HG02885 (cell line): ENCODE data around the gene EDAR.

Source experiments
- ATAC-seq: cut with Tn5 transposase; IDR thresholded peaks from one replicate; pipeline ENCODE4 v1.9.1; 2021; ENCODE audit warnings: mild to moderate bottlenecking; ENCODE audit not compliant: unreplicated experiment, poor library complexity

EDAR gene

DNA sequence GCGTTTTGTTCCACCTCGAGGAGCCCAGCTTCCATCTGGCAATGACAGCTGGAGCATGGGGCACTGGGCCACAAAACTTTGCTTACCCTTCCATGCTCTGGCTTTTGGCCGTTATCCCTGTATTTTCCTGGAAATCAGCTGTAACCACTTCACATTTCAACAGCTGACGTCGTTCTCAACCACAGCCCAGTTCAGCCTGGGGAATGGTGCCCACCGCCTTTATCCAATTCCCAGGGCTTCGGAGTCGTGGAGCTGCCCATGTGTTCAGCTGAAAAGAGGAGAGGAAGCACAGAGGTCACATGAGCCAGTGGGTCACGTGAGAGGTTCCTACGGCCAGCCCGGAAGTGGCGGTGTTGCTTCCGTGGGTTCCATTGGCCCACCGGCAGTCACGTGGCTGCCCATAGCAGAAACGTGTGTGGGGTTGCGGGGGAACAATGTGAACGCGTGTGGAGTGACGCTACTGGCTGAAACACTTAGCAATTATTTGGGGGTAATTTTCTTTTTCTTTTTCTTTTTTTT is 16.7 kb upstream of the EDAR start:
- no peak for ATAC-seq

DNA sequence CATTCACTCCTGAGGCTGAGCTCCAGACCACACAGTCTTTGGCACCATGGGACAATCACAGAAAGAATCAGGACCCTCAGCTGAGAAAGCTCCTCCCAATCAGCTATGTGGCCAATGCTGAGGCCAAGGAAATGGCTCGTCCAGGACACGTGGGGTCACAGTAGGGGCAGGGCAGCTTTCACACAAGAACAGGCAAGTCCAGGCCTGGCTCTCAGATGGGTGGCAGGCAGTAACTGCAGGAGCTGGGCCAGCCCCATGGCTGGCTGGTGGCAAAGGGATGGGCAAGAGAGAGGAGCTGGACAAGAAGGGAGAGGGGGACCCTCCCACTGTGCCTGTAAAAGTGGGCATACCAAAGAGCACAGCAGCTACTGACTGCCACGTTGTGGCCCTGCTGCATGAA is 12.2 kb upstream of the EDAR start:
- ATAC-seq, result no peak

DNA sequence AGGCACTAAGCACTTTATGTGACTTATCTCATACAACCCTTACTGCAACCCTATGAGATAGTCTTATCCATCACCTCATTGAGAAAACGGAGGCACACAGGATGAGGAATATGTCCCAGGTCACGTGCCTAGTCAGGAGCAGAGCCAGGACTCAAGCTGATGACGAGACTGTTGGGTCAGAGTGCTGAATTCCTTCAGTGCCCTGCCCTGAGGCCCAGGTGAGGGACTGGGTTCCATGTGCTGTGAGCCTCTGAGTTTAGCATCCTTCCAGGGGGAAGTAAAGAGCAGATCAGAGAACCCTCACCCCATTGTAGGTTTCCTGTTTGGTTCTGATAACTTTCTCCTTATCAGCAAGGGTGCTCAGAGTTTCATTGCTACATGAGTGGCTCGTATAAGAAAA is 11.7 kb upstream of the EDAR start:
- no peak for ATAC-seq

DNA sequence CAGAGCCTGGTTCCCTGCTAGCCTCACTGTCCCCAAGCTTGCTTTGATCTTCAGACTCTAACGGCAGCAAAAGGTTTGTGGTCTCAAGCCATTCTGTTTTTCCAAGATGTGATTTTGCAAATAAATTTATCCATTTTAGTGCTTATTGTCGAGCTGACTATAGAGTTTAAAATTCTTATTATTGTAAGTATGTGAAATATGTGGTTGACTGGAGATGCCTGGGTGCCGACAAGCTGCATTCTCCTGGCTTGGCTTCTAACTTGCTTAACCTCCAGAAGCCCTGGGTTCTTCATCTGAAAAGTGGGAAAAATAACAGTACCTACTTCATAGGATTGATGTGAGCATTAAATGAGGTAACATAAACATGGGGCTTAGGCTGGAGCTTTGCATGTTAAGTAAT is 9.9 kb upstream of the EDAR start:
- ATAC-seq, result no peak

DNA sequence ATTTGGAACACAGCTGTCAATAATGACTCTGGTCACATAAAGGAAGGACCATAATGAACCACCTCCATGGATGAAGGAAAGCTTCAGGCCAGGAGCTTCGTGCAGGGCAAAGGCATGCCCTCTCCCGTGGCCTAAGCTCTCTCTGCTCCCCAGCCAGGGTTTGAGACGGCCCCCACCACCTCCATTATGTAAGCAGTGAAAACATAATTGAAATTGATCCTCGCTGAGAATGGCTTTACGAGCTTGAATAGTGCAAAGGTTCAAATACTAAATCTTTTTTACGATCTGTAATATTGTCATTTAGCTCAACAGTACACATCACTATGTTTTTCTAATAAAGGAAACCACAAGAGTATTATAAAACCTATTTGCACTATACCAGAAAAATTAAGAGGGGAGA is 5.2 kb upstream of the EDAR start:
- no peak for ATAC-seq

DNA sequence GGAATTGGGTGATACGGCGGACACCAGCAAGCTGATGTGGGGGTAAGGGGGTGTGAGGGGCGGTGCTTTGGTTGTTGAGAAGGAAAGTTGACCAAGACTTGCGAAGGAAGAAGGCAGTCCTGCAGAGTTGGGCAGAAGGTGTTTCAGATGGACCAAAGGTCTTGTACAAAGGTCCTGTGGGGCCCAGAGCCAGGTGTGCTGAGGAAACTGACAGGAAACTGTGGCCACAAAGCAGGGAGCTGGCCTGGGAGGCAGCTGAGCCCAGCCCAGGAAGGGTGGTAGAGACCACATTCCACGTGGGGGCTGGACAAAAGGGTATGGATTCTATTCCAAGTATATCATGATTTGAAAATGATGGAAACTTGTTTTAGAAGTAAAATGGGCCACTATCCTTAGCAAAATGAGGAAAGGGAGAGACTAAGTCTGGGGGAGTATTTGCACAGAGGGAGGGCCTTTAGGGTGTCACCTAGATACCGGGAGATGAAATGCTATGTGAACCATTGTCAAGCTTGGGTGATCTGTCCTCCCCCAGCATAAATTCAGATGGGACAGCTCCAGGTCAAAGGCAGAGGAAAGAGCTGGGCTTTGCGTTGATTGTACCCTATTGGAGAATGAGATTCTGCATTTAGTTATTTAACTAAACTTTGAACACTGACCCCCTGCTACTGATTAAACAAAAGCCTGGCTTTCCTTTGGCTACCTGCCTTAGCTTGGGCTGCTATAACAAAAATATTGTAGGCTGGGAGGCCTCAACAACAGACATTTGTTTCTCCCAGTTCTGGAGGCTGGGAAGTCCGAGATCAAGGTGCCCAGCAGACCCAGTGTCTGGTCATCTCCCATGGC is 4.3 kb upstream of the EDAR start:
- ATAC-seq, result no peak

DNA sequence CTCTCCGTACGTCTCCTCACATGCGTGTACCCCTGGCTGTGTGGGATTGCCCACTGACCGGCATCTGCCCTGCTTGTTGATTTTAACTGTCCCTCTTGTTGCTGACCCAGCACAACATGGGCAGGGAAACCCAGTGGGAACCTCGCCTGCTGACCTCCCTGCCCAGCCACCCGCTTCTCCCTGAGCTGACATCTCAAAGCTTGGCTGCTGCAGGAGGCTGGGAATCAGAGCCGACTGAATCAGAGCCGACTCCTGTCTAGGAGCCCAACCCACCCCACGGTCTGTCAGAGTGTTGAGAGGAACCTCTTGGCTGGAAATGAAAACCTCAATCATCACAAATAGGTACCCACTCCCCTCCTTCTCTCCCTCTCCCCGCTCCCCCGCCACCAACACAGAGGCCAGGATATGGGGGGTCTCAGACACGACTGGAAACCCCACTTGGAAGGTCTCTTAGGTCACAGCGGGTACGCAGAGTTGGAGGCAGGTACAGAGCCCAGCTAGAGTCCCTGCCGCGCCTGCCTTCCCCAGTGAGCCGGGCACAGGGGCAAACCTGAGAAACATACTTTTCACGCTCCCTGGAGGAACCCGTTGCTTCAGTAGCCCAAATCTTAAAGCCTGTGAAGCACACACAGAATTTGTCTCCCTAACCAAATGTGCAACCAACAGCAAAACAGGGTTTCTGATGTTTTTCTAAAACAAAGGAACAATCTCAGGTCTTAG is 784 bp downstream of the EDAR start:
- ATAC-seq, result no peak

DNA sequence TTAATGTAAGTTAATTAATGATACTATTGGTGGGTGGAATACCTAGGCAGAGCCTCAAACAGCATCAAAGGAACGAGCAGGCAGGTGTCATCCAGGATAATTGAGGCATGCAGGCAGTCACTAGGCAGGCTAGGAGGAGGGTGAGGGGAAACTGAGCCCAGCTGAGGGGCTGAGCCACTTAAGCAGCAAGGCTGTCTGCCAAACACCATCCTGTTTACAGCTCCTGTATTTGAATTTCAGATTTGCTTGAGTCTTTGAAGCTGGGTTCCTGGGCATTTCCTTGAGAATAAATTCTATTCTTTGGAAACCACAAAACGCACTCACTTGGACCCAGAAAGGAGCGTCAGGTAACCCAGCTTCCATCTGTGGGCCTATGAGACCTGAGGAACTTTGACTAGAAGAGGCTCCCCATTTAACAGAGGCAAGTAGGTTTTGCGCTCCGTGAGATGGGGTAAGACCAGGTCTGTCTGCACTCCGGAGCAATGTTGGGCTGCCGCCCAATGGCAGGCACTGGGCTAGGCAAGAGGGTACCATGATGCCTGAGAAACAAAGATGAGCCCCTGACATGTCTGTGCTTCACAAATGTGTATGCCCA is 2.0 kb downstream of the EDAR start:
- no peak for ATAC-seq

DNA sequence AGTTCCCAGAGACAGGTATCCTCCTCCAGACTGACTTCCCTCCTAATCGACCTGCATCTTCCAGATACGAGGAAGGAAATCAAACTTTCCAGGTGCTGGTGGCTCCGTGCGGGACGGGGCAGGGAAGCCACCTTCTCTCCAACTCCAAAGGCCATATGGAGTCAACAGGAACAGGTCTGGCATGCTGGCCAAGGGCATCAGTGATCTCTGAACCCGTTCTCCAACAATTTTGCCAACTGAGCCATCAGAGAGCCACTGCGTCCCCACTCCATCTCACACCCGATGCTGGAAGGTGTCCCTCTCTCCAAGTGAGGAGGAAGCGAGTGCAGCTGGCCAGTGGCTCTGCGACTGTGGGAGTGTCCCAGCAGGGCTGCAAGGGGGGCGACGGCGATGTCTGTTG is 5.4 kb downstream of the EDAR start:
- ATAC-seq, result no peak

DNA sequence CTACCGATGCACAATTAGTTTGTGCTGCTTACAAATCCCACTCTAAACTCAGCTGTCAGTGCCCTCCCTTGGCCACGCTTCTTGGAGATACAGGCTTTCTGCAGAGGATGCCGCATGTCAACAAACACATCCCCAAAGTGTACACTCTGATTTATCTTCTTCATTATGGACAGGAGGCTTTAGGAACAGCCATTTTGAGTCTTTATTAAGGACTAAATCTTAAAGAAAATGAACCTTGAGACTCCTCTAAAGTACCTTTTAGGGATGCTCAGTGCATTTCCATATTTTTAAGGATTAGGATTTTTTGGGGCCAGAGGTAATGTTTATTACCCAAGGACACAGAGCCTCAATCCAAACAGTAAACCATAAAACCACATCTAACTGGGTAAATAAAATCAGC is 6.0 kb downstream of the EDAR start:
- no peak for ATAC-seq

DNA sequence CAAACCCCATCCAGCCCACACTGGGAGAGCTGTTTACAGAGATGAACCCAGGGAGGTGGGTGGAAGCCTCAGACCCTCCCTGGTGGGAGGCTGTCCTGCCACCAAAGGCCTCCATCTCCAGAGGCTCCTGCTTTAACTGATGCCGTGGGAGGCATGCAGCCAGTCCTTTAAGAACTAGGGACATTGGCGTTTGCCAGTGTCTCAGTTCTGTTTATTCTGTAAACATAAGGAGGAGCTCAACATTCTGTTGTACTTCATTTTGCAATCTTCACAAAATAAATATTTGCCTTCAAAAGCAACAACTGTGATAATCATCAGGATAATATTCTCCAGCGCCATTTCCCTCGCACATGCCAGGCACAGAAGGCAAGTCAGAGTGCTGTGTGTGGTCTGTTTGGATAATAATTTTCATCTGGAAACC is 6.8 kb downstream of the EDAR start:
- no peak for ATAC-seq

DNA sequence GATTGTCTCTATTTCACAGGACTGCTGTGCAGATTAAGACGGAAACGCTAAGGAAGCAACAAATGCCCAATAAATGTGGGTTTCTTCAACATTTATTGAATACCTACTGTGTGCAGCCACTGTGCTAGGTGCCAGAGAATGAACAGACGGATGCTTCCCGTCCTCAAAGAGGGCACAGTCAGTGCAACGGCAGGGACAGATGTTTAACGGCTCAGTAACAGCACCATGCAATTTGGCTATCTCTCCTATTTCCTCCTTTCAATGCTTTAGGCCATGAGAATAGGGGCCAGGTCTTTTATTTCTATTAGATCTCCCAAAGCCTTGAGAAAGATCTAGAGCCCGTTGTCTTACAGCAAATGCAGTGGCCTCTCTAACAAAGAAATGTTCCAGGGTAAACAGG is 7.2 kb downstream of the EDAR start:
- ATAC-seq, result no peak

DNA sequence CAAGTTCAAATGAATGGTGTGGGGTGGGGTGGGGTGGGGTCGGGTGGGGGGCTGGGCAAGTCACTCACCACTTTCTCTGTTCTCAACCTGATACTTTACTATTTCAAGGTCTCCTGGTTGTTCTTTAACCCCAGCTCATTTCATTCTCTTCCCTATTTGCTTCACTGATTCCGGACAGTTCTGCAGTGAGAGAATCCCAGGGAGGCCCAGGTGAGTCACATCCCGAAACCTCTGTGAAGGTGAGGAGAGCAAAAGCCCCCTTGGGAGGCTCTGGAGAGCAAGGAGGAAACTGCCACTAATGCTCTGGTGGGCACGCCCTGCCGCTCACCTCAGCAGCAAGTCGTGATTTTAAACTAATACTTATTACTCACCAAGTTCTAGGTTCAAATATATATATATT is 8.9 kb downstream of the EDAR start:
- no peak for ATAC-seq

DNA sequence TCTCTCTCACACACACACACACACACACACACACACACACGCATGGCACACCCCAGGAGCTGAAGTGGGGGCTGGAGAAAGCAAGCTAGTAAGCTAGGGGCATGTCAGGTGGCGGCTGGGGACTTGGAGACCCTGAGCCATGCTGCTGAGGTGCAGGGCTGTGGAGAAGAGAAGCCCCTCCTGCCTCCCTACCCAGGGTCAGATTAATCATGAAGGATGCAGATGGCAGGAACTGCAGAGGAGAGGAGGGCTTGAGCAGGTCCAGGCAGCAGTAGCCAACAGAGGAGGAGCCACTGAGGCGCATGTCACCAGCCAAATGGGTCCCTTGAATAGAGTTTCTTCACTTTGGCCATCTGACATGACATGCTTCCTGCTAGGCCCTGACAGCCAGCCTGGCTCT is 9.6 kb downstream of the EDAR start:
- no peak for ATAC-seq

DNA sequence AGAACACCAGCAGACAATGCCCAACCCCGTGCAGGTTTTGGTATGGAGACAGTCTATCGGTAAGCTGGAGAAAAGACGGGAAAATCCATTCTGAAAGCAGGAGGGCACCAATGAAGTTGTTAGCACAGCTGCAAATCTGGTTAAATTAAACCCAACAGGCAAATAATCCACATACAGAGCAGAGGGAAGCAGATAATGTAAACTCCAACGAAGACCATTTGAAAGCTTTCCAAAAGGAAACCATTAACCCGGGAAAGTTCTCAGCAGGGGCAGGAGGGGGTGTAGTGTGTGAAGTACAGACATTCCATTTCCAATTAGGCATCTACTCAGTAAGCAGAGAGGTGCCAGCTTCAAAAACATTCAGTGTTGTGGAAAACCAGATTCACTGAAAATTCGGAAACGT is 10.3 kb downstream of the EDAR start:
- no peak for ATAC-seq

DNA sequence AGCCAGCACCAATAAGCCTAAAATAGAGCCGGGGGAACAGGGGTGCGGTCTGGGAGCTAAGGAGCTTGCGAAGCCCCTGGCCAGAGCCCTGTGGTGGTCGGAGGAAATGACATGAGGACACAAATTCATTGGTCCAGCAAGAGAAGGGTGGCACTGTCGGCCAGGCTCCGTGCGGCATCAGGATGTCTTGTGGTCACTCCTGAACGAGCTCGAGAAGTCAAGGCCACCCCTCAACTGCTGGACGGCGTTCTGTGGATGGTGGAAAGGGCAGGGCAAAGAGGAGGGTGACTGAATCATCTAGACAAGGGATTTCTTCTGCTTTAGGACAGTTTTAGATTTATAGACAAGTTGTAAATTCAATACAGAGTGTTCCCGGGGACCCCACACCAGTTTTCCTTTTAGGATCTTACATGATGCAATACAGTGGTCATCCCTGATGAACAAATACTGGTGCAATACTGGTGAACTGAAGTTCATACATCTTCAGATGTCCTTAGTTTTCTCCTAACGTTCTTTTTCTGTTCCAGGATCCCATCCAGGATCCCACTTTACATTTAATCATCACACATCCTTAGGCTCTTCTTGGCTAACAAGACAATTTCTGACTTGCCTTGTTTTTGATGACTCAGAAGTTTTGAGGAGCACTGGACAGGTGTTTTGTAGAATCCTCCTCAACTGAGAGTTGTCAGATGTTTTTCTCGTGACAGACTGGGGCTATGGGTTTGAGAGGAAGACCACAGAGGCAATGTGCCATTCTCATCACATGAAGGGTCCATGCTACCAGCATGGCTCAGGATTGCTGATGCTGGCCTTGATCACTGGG is 13.2 kb downstream of the EDAR start:
- ATAC-seq, result no peak

DNA sequence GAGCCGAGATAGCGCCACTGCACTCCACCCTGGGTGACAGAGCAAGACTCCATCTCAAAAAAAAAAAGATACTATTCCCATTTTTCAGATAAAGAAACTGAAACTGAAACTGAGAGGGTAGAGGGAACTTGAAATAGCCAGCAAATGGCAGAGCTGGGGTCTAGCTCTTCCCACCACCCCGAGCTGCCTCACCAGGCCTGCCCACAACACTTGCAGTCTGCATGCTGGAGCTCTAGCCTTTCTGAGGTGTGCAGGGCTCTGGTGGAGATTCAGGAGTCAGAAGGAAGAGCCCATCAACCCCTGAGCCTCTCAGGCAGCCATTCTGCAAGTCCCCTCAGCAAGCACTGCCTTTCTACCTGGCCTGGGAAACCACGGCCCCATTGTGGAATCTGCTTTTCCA is 14.3 kb downstream of the EDAR start:
- ATAC-seq, result no peak

DNA sequence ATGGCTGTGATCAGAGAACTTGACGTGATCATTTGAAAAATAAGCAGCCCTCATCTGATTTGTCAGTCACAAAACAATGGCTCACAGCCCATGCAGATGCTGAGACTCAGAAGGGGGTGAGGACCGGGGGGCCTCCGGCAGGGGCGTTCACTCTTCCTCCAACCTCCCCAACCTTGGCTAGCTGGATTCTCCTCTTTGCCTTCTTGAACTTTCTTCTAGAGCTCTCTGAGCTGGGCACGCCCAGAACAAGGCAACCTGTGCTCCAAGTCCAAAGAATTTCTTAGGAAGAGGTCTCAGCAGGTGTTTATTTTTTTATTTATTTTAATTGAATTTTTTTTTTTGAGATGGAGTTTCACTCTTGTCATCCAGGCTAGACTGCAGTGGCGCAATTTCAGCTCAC is 16.4 kb downstream of the EDAR start:
- ATAC-seq, result no peak

DNA sequence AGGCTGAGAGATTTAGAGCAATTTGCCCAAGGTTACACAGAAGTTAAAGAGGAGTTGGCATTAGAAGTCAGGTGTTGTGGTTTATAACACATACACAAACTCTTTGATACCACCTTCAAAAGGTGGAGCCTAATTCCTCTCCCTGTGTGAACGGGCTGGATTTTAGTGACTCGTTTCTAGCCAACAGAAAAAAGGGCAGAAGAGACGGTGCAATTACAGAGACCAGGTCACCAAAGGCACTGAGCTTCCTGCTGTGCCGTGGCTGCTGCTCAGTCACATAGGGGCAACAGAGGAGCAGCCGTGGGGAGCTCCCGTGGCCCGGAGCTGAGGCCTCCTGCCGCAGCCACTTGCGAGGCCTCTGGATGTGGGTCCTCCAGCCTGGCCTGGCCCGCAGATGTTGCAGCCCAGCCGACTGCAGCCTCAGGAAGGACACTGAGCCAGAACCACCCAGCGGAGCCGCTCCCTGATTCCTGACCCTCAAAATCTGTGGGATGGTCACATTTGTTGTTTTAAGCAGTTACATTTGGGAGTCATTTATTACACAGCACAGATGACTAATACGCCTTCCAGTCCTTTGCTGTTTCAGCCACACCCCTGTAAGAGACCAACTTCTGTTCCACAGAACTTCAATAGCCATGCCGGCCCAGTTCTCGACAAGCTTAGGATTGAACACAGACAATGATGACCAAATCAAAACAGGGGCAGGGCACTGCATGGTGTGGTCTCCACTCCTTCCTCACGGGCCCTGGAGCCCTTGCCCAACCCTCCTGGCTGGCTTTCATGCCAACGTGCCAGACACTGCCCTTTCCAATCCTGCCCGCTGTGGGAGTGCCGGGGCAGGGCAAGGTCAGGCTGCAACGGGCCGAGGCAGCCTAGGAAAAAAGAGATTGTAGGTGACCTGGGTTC is 17.1 kb downstream of the EDAR start:
- no peak for ATAC-seq

DNA sequence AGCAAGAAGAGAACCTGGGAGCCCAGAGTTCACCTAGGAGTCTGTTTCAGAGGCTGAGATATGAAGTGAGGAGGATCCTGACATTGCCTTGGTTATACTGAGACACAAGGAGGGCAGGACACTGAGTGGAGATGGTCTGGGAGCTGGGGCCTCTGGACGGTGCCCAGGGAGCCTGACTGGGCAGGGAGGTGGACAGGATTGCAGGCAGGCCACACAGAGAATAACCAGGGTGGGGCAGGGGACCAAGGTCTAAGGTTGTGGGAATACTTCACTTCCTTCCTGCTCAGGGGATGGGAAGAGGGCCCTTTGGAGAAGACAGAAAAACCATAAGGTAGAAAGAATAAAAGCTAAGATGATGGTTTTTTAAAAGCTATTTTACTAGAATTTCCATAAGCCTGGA is 18.7 kb downstream of the EDAR start:
- no peak for ATAC-seq
